ENCODE data around the gene HIP1R.

HIP1R gene

DNA sequence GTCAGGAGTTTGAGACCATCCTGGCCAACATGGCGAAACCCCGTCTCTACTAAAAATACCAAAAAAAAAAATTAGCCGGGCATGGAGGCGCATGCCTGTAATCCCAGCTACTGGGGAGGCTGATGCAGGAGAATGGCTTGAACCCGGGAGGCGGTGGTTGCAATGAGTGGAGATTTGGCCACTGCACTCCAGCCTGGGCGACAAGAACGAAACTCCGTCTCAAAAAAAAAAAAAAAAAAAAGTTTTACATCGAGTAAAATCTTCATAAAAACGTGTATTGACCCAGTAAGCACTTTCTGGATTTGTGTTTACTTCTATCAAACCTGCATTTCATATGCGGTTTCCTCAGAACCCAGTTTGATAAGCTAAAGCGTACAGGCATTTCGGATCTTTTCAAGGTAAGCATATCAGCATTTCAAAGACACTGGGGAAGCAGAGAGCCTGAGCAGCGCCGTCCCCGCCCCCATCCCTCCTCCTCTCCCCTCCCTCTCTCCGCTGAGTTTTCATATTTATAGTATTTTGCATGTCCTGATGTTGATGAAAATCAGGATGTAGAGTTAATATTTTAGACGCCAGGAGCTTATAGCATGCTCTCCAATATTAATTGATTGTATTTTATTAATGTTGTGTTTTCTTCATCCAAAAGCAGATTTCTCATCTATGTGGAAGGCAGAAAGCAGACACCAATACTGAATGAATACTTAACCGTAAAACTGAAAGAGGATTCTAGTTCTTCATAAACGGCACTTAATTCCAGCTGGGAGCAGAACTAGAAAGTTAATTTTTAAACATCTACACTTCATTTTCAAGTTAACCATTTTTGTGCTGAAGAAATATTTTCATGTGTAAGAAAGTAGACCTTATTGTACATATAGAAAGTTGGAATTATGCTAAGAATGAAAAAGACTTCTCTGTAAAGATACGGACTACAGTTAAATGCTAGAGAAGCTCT is 9.2 kb upstream of the HIP1R start:
- H4K20me1 ChIP-seq (ENCODE audit: insufficient read depth) = no peaks in the 10 kb centered on the region
- H3K27me3 ChIP-seq (ENCODE audit: insufficient read depth, low read depth) = no peaks in the 10 kb centered on the region
- peak overlapping the region; percentile 18; the same call in 1 of the 2 replicates for H3K4me2 ChIP-seq
- TF ChIP-seq, protein P1, sequence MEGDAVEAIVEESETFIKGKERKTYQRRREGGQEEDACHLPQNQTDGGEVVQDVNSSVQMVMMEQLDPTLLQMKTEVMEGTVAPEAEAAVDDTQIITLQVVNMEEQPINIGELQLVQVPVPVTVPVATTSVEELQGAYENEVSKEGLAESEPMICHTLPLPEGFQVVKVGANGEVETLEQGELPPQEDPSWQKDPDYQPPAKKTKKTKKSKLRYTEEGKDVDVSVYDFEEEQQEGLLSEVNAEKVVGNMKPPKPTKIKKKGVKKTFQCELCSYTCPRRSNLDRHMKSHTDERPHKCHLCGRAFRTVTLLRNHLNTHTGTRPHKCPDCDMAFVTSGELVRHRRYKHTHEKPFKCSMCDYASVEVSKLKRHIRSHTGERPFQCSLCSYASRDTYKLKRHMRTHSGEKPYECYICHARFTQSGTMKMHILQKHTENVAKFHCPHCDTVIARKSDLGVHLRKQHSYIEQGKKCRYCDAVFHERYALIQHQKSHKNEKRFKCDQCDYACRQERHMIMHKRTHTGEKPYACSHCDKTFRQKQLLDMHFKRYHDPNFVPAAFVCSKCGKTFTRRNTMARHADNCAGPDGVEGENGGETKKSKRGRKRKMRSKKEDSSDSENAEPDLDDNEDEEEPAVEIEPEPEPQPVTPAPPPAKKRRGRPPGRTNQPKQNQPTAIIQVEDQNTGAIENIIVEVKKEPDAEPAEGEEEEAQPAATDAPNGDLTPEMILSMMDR (conservative IDR thresholded peaks at IDR 0.05; ENCODE audit: low read depth, low read length) = no peak
- H3K79me2 ChIP-seq (ENCODE audit: insufficient read depth, low read depth) = no peaks in the 10 kb centered on the region
- no peak overlapping the region for H3K9ac ChIP-seq
- H3K27ac ChIP-seq = no peak overlapping the region
- no peaks in the 10 kb centered on the region for H3K4me1 ChIP-seq (ENCODE audit: low read depth, poor library complexity, severe bottlenecking)
- no peak overlapping the region for H3K4me3 ChIP-seq (IDR thresholded peaks at IDR 0.05; ENCODE audit: insufficient read depth, low read depth, low read length)
- H3K36me3 ChIP-seq (ENCODE audit: insufficient read depth) = no peaks in the 10 kb centered on the region
- no peak overlapping the region for H2AFZ ChIP-seq (ENCODE audit: low read depth)

DNA sequence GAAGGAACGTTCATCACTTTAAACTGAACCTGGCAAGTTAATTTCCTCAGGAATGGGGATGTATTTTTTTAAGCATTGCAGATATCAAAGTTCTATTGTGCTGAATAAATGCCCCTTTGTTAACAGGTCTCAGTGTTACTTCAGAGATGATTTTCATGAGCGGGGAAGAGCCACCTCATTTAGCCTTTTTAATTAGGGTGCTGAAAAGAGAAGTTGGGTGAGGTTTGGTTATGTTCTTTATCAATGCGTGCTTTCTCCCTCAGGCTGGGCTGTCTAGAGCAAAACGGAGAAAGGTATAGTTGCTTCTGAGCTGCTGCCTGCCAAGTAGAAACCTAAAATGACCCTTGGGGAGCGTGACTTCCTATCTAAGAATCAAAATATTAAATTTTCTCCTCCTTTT is 8.0 kb upstream of the HIP1R start:
- no peaks in the 10 kb centered on the region for H3K27me3 ChIP-seq (ENCODE audit: insufficient read depth, low read depth)
- TF ChIP-seq, protein P1 (conservative IDR thresholded peaks at IDR 0.05; ENCODE audit: low read depth, low read length) = no peak
- H3K27ac ChIP-seq = no peak overlapping the region
- H3K9ac ChIP-seq = no peak overlapping the region
- H2AFZ ChIP-seq (ENCODE audit: low read depth) = no peak overlapping the region
- no peaks in the 10 kb centered on the region for H3K36me3 ChIP-seq (ENCODE audit: insufficient read depth)
- H3K79me2 ChIP-seq (ENCODE audit: insufficient read depth, low read depth) = no peaks in the 10 kb centered on the region
- H3K4me1 ChIP-seq (ENCODE audit: low read depth, poor library complexity, severe bottlenecking) = no peaks in the 10 kb centered on the region
- H3K4me2 ChIP-seq = no peak overlapping the region
- H4K20me1 ChIP-seq (ENCODE audit: insufficient read depth) = no peaks in the 10 kb centered on the region
- no peak overlapping the region for H3K4me3 ChIP-seq (IDR thresholded peaks at IDR 0.05; ENCODE audit: insufficient read depth, low read depth, low read length)

DNA sequence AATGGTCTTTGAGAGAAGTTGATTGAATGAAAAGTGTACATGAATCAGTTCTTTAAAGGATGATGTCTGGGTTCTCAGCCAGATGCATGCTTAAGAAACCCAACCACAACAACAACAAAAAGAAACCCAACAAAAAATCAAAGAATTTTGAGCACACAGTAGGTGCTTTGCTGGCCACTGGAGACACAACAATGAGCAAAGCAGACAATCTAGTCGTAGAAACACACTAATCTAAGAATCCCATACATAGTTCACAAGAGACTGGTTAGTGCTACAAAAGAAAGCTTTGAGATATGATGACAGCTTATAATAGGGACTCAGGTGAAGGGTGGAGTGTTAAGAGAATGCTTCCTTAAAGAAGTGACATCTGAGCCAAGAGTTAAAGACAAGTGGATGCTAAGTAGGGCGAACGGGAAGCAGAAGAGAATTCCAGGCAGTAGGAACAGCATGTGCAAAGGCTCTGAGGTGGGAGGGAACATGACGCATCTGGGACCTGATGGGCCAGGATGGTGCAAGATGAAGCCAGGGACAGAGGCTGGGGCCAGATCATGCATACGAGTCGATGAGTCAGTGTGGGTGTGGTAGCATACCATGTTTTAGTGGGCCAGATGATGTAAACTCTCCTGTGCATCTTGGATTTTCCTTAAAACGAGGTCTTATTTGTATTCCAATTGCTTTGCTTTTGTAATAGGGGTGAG is 4.6 kb upstream of the HIP1R start:
- TF ChIP-seq, protein P1 (conservative IDR thresholded peaks at IDR 0.05; ENCODE audit: low read depth, low read length) = no peak
- Histone ChIP-seq H3K27me3 (ENCODE audit: insufficient read depth, low read depth) (no peaks in the 10 kb centered on the region), H3K27ac (no peak overlapping the region), H3K4me1 (ENCODE audit: low read depth, poor library complexity, severe bottlenecking) (no peaks in the 10 kb centered on the region), H3K79me2 (ENCODE audit: insufficient read depth, low read depth) (no peaks in the 10 kb centered on the region), H3K36me3 (ENCODE audit: insufficient read depth) (no peaks in the 10 kb centered on the region), H3K4me2 (no peak overlapping the region), H2AFZ (ENCODE audit: low read depth) (no peak overlapping the region), H4K20me1 (ENCODE audit: insufficient read depth) (no peaks in the 10 kb centered on the region), H3K9ac (no peak overlapping the region), H3K4me3 (IDR thresholded peaks at IDR 0.05; ENCODE audit: insufficient read depth, low read depth, low read length) (no peak overlapping the region)

DNA sequence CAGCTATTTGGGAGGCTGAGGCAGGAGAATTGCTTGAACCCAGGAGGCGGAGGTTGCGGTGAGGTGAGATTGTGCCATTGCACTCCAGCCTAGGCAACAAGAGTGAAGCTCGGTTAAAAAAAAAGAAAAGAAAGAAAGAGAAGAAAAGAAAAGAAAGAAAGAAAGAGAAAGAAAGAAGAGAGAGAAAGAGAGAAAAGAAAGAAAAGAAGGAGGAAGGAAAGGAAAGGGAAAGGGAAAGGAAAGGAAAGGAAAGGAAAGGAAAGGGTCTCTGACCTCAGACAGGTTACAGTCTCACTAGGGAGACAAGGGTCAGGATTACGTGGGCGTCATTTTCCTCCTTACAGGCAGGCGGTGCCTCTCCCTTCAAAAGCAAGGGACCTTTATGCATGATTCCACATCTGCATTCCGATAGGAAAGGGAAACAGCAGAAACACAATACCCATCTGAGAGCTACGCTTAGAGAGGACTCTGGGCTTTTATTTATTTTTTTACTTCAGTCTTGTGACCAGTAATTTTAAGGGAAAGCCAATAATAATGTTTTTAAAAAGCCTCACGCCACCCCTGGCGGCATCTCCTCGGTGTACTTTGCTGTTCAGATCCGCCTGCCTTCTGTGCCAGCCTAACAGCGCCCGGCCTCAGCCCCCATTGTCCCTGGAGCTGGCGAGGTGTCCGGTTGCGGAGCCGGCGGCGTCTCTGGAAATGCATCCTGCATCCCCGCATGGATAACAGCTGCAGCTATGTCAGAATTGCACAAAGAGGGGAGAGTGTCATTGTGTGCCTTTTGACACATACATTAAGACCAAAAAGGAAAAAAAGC is 945 bp upstream of the HIP1R start:
- H3K4me1 ChIP-seq (ENCODE audit: low read depth, poor library complexity, severe bottlenecking) = peaks cover 10% of the 10 kb centered on the region
- H3K79me2 ChIP-seq (ENCODE audit: insufficient read depth, low read depth) = no peaks in the 10 kb centered on the region
- peak overlapping the region; percentile 61; the same call in 1 of the 2 replicates for H2AFZ ChIP-seq (ENCODE audit: low read depth)
- H3K9ac ChIP-seq = no peak overlapping the region
- H3K27ac ChIP-seq = no peak overlapping the region
- no peaks in the 10 kb centered on the region for H3K36me3 ChIP-seq (ENCODE audit: insufficient read depth)
- TF ChIP-seq, protein P1 (conservative IDR thresholded peaks at IDR 0.05; ENCODE audit: low read depth, low read length) = no peak
- peak overlapping the region; percentile 87 for H3K4me2 ChIP-seq
- no peaks in the 10 kb centered on the region for H4K20me1 ChIP-seq (ENCODE audit: insufficient read depth)
- H3K4me3 ChIP-seq (IDR thresholded peaks at IDR 0.05; ENCODE audit: insufficient read depth, low read depth, low read length) = no peak overlapping the region
- no peaks in the 10 kb centered on the region for H3K27me3 ChIP-seq (ENCODE audit: insufficient read depth, low read depth)
